Measurements from ENCODE around the gene ABCC1. TPM values are rescaled to one million over a fixed set of nuclear protein-coding genes. Genes with fewer than 3 reads are reported as not detected.

ABCC1 gene
- polyA plus RNA-seq, 1 of the 3 experiments (the other 2 are of a cell fraction): 23.7 TPM

DNA sequence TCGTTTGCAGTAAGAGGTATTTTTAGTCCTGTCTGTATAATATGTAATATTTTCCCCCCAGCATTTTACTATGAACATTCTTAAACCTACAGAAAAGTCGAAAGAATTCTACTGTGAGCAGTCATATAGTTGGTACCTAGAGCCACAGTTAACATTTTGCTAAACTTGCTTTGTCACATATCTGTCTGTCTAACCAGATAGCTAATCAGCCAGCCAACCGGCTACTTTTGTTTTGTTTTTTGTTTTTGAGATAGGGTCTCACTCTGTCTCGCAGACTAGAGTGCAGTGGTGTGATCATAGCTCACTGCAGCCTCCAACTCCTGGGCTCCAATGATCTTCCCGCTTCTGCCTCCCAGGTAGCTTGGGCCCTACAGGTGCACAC is 73.3 kb downstream of the ABCC1 start:
- Histone ChIP-seq H3K27me3 (ENCODE audit: insufficient read depth) (no peaks in the 10 kb centered on the region), H2AFZ (ENCODE audit: low read depth) (no peak overlapping the region), H3K27ac (ENCODE audit: low read depth in 2 of 2, low read length in 1 of 2) (peak overlapping the region; percentile 82 to 89), H3K4me3 (ENCODE audit: low read depth in 2 of 2, low read length in 1 of 2) (no peak overlapping the region), H3K4me1 (ENCODE audit: control insufficient read depth in 1 of 2, insufficient read depth in 2 of 2, low read depth in 1 of 2, low read length in 1 of 2) (peaks cover 23 to 37% of the 10 kb centered on the region in 2 experiments), H3K4me2 (peak overlapping the region; percentile 65), H4K20me1 (ENCODE audit: insufficient read depth) (0 out of 2 replicates have a peak, but pooled peaks cover 3% of the 10 kb centered on the region), H3K9ac (peak overlapping the region; percentile 47; the same call in 1 of the 2 replicates), H3K9me3 (no peaks in the 10 kb centered on the region), H3F3A (replicated peaks; ENCODE audit: insufficient read depth) (peaks cover 25% of the 10 kb centered on the region), H3K79me2 (ENCODE audit: insufficient read depth) (peaks cover 24% of the 10 kb centered on the region; the same call in 1 of the 2 replicates), H3K36me3 (replicated peaks in 1 of 2; ENCODE audit: control insufficient read depth in 1 of 2, insufficient read depth in 2 of 2, low read length in 1 of 2) (peaks cover 0 to 10% of the 10 kb centered on the region in 2 experiments), H3K9me2 (no peaks in the 10 kb centered on the region)
- no peak for TF ChIP-seq POLR2AphosphoS5 (IDR thresholded peaks at IDR 0.05; ENCODE audit: low read depth, low read length)
- no peak for TF ChIP-seq FOXM1 (IDR thresholded peaks at IDR 0.05; ENCODE audit: low read depth)
- TF ChIP-seq NRF1 (IDR thresholded peaks at IDR 0.05; ENCODE audit: low read depth, low read length): no peak
- no peak for TF ChIP-seq MXI1 (IDR thresholded peaks at IDR 0.05; ENCODE audit: low read depth, low read length)
- CTCF ChIA-PET: interaction anchor here (0.7 to 1.1 kb wide), 4 partner anchors 12 to 73 kb away, joined by 3 read pairs; no protein-coding TSS in a partner anchor
- POLR2A ChIA-PET: no interaction called here
- 56% methylated on average over 5 of the region's 5 CpGs for WGBS (ENCODE audit: low lambda C conversion rate)
- no peak for DNase-seq

- no peak for DNase-seq
- peak overlapping the region in 1 of 2 experiments; percentile 94; a peak in 2 of 4 replicates for H3K27ac ChIP-seq (ENCODE audit: low read depth in 2 of 2, low read length in 1 of 2)
- H3K36me3 ChIP-seq (replicated peaks in 1 of 2; ENCODE audit: control insufficient read depth in 1 of 2, insufficient read depth in 2 of 2, low read length in 1 of 2): peaks cover 0 to 18% of the 10 kb centered on the region in 2 experiments
- CTCF ChIA-PET: interaction anchor here (0.8 kb wide), 1 partner anchor 151 kb away, joined by 3 read pairs; no protein-coding TSS in a partner anchor
- H3K4me2 ChIP-seq: peak overlapping the region; percentile 67
- WGBS (ENCODE audit: low lambda C conversion rate): 62% methylated on average over 9 of the region's 11 CpGs
- peak overlapping the region; percentile 13; the same call in 1 of the 2 replicates for H3K9ac ChIP-seq
- peaks cover 23 to 28% of the 10 kb centered on the region in 2 experiments for H3K4me1 ChIP-seq (ENCODE audit: control insufficient read depth in 1 of 2, insufficient read depth in 2 of 2, low read depth in 1 of 2, low read length in 1 of 2)
- H3F3A ChIP-seq (replicated peaks; ENCODE audit: insufficient read depth): peaks cover 25% of the 10 kb centered on the region
- POLR2A ChIA-PET: no interaction called here
- H2AFZ ChIP-seq (ENCODE audit: low read depth): no peak overlapping the region
- H3K9me3 ChIP-seq: no peaks in the 10 kb centered on the region
- H4K20me1 ChIP-seq (ENCODE audit: insufficient read depth): 0 out of 2 replicates have a peak, but pooled peaks cover 3% of the 10 kb centered on the region
- no peaks in the 10 kb centered on the region for H3K9me2 ChIP-seq
- H3K27me3 ChIP-seq (ENCODE audit: insufficient read depth): no peaks in the 10 kb centered on the region
- peaks cover 34% of the 10 kb centered on the region; the same call in 1 of the 2 replicates for H3K79me2 ChIP-seq (ENCODE audit: insufficient read depth)
- no peak overlapping the region for H3K4me3 ChIP-seq (ENCODE audit: low read depth in 2 of 2, low read length in 1 of 2)
- no peak for TF ChIP-seq RAD21 (IDR thresholded peaks at IDR 0.05; ENCODE audit: low read length)
- TF ChIP-seq, protein P1, sequence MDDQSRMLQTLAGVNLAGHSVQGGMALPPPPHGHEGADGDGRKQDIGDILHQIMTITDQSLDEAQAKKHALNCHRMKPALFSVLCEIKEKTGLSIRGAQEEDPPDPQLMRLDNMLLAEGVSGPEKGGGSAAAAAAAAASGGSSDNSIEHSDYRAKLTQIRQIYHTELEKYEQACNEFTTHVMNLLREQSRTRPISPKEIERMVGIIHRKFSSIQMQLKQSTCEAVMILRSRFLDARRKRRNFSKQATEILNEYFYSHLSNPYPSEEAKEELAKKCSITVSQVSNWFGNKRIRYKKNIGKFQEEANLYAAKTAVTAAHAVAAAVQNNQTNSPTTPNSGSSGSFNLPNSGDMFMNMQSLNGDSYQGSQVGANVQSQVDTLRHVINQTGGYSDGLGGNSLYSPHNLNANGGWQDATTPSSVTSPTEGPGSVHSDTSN (IDR thresholded peaks at IDR 0.05): peak; percentile 56; the same call in 1 of the 2 replicates
- peak; percentile 51; the same call in 1 of the 2 replicates for TF ChIP-seq YY1 (IDR thresholded peaks at IDR 0.05; ENCODE audit: low read depth)
- TF ChIP-seq EZH2phosphoT487 (IDR thresholded peaks at IDR 0.05; ENCODE audit: borderline replicate concordance, low read depth): no peak
- no peak for TF ChIP-seq GATA2 (CRISPR knock-in tag; IDR thresholded peaks at IDR 0.05)
- no peak for TF ChIP-seq IRF3 (IDR thresholded peaks at IDR 0.05; ENCODE audit: low read depth, low read length)
- peak; percentile 49; the same call in 1 of the 2 replicates for TF ChIP-seq MAX (IDR thresholded peaks at IDR 0.05; ENCODE audit: low read depth)
- TF ChIP-seq NFIC (IDR thresholded peaks at IDR 0.05; ENCODE audit: borderline replicate concordance): peak; percentile 76
- TF ChIP-seq CHD2 (IDR thresholded peaks at IDR 0.05; ENCODE audit: low read length, partially characterized antibody): no peak
- TF ChIP-seq TCF12 (IDR thresholded peaks at IDR 0.05): peak; percentile 64
- TF ChIP-seq TAF1 (IDR thresholded peaks at IDR 0.05; ENCODE audit: borderline replicate concordance, low read depth, low read length): no peak
- no peak for TF ChIP-seq ELF1 (IDR thresholded peaks at IDR 0.05)
- TF ChIP-seq, protein P2, sequence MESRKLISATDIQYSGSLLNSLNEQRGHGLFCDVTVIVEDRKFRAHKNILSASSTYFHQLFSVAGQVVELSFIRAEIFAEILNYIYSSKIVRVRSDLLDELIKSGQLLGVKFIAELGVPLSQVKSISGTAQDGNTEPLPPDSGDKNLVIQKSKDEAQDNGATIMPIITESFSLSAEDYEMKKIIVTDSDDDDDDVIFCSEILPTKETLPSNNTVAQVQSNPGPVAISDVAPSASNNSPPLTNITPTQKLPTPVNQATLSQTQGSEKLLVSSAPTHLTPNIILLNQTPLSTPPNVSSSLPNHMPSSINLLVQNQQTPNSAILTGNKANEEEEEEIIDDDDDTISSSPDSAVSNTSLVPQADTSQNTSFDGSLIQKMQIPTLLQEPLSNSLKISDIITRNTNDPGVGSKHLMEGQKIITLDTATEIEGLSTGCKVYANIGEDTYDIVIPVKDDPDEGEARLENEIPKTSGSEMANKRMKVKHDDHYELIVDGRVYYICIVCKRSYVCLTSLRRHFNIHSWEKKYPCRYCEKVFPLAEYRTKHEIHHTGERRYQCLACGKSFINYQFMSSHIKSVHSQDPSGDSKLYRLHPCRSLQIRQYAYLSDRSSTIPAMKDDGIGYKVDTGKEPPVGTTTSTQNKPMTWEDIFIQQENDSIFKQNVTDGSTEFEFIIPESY (IDR thresholded peaks at IDR 0.05; ENCODE audit: borderline replicate concordance, low read depth): no peak
- TF ChIP-seq JUND (IDR thresholded peaks at IDR 0.05): peak; percentile 30; the same call in 1 of the 2 replicates
- TF ChIP-seq CTCF (IDR thresholded peaks at IDR 0.05): peak; percentile 23
- TF ChIP-seq USF1 (IDR thresholded peaks at IDR 0.05; ENCODE audit: borderline replicate concordance, low read depth): no peak
Observed at GRCh38 chr16:16025214-16025968, 76.0 kb downstream of the ABCC1 start.

Measured in SK-N-SH (cell line).